ENCODE results near the gene COL19A1.

COL19A1 gene

DNA sequence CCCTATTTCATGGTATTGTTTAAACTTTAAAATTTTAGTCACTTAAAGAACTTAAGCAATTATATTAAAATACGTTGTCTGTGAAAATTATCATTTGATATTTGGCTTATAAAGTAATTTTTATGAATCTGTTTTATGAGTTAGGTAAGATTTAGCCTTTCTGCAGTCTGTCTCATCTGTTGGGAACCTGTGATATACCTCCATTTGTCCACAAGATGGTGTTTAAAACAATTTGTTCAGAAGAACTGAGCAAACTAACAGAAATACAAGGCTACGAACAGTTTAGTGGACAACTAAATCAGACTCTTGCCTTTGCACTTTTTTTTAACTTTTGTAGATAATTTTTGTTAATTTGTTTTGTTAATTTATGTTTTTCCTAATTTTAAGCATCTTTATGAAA, 344.1 kb downstream of the COL19A1 start:
- H3K27me3 ChIP-seq (ENCODE audit: insufficient read depth, low read length): no peaks in the 10 kb centered on the region
- 91% methylated on average over 2 of the region's 2 CpGs for WGBS
- H3K4me1 ChIP-seq (ENCODE audit: insufficient read depth, low read length): no peaks in the 10 kb centered on the region
- no peak overlapping the region for H3K27ac ChIP-seq (ENCODE audit: low read depth, low read length)
- H3K9ac ChIP-seq (ENCODE audit: low read depth, low read length): no peak overlapping the region
- H3K9me3 ChIP-seq (ENCODE audit: insufficient read depth, low read depth, low read length): no peaks in the 10 kb centered on the region
- no peak overlapping the region for H3K4me3 ChIP-seq (ENCODE audit: low read length)
- H3K36me3 ChIP-seq (ENCODE audit: insufficient read depth, low read length): no peaks in the 10 kb centered on the region

DNA sequence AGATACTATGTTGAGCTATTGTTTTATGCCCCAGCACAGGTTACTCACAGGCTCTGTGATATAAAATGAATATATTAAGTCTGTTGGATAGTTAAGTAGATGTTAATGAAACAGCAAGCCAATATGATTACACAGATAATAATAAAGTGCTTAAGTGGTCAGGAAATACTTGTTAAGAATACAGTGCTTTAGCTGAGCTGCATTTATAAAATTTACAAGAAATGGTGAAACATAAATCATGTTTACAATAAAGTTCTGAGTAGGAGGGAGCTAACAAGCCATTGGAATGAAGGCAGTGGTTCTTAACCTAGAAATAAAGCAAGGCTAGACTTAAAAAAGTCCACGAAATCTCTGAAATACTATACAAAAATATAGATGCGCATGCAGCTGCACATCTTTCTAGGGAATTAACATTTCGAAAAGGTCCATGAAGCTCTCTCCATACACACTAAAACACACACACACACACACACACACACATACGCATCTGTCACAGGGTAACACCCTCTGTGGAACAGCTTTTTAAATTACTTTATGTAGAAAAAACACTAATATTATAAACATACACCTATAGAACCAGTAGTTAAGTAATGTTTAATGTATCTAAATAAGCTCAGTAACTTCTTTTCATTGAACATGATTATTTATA, 349.2 kb downstream of the COL19A1 start:
- WGBS: 87% methylated on average over 4 of the region's 4 CpGs
- no peaks in the 10 kb centered on the region for H3K27me3 ChIP-seq (ENCODE audit: insufficient read depth, low read length)
- H3K9me3 ChIP-seq (ENCODE audit: insufficient read depth, low read depth, low read length): no peaks in the 10 kb centered on the region
- no peak overlapping the region for H3K9ac ChIP-seq (ENCODE audit: low read depth, low read length)
- no peaks in the 10 kb centered on the region for H3K36me3 ChIP-seq (ENCODE audit: insufficient read depth, low read length)
- no peaks in the 10 kb centered on the region for H3K4me1 ChIP-seq (ENCODE audit: insufficient read depth, low read length)
- no peak overlapping the region for H3K27ac ChIP-seq (ENCODE audit: low read depth, low read length)
- H3K4me3 ChIP-seq (ENCODE audit: low read length): no peak overlapping the region

DNA sequence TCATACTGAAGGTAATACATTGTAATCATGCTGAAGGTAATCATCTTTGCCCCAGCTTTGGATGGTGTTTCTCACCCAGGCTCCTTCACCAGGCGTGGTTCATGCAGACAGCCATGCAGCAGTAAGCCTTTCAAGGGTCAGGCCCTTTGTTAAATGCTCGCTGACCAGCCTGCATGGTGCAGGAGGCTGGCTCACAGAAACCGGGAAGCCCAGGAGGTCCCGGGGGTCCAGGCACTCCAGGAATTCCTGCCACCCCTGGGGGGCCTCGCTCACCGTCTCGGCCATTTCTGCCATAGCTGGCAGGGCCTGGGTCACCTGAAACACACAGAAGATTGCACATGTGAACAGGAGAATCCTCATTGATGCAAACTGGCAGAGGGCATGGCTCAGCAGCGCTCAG, 350.4 kb downstream of the COL19A1 start:
- Histone ChIP-seq H3K9ac (ENCODE audit: low read depth, low read length) (no peak overlapping the region), H3K27ac (ENCODE audit: low read depth, low read length) (no peak overlapping the region), H3K9me3 (ENCODE audit: insufficient read depth, low read depth, low read length) (no peaks in the 10 kb centered on the region), H3K4me1 (ENCODE audit: insufficient read depth, low read length) (no peaks in the 10 kb centered on the region), H3K4me3 (ENCODE audit: low read length) (no peak overlapping the region), H3K36me3 (ENCODE audit: insufficient read depth, low read length) (no peaks in the 10 kb centered on the region), H3K27me3 (ENCODE audit: insufficient read depth, low read length) (no peaks in the 10 kb centered on the region)
- WGBS: 69% methylated on average over 8 of the region's 8 CpGs

DNA sequence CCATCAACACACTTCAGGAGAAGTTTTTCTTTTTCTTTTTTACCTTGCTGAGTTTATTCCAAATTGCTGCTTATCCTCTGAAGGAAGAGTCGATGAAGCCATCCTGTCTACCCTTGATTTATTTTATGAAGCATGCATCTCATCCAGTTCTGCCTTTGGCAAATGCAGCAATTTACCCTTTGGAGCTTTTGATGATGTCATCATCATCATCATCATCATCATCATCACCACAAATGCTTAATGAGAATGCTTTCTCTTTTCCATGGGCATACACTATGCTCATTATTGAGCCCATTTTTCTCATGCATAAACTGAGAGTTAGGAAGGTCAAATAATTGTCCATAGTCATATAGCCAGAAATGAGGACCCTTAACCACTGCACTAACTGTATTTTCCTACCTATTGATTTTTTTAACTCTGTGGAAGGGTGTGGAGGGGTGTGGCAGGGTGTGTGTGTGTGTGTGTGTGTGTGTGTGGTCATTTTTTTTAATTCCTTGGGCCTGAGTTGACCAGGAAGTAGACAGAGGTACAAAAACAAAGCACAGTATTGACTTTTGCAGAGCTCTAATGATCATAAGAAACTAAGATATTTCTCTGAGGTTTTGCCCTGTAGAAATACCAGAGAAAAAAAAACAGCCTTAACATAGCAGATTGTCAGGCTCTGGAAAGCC, 353.7 kb downstream of the COL19A1 start:
- no peak overlapping the region for H3K9ac ChIP-seq (ENCODE audit: low read depth, low read length)
- H3K27me3 ChIP-seq (ENCODE audit: insufficient read depth, low read length): no peaks in the 10 kb centered on the region
- H3K27ac ChIP-seq (ENCODE audit: low read depth, low read length): no peak overlapping the region
- no peaks in the 10 kb centered on the region for H3K9me3 ChIP-seq (ENCODE audit: insufficient read depth, low read depth, low read length)
- no peak overlapping the region for H3K4me3 ChIP-seq (ENCODE audit: low read length)
- no peaks in the 10 kb centered on the region for H3K36me3 ChIP-seq (ENCODE audit: insufficient read depth, low read length)
- no peaks in the 10 kb centered on the region for H3K4me1 ChIP-seq (ENCODE audit: insufficient read depth, low read length)
- 88% methylated on average over 1 of the region's 1 CpG for WGBS

DNA sequence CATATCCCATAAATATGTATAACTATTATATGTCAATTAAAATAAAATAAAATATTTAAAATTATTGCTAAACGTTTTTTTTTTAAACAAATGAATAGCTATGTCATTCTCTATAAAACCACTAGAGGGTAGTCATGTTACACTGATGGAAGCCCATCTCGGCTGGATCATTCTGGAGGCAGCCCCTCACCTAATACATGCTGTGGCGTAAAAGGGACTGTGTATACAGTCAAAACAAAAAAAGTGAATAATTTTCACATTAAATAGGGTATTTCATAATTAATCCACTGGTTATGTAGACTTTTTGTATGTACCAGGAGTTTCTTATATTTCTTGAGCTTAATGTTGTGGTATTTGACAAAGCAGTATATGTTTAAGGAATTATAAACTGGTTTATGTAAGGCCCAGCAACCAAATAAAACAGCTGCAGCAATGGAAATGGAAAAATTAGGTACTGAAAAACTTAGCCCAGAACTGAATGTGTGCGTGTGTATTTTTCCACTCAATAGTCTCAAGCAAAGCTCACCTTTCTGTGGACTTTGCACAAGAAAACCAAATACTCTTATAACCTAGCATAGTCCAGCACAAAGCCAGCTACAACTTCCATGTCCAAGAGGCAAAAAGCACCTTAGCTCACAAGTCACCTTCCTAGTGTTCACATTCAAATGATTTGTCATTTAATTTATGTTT, 354.8 kb downstream of the COL19A1 start:
- no peak overlapping the region for H3K27ac ChIP-seq (ENCODE audit: low read depth, low read length)

DNA sequence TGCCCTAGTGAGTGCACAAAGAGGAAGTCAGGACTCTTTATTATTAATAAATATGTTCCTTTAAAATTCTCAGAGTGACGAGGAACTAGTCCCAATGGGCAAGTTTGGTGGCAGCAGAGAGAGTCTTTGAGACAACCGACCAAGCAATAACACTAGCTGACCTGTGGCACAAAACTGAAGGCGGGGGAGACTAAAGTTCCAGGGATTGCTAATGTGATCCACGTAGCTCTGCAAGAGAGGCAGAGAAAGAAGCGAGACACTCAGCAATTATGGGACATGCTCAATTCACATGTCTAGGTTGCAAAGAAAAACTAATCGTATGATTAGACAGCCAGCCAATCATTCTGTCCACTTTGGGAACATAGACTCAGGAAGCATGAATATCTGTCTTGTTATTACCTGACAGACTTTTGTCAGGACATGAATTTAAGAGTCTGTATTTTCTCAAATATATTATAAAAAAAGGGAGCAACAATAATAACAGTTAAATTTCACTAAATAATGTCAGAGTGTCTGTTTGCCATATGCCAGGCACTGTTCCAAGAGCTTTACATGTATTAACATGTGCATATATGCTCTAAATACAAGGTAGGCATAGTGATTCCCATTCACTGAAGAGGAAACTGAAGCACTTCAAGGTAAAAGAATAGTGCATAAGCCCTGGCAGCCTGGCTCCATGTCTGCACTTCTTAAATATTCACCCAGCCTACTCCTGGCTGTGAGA, 355.5 kb downstream of the COL19A1 start:
- Histone ChIP-seq H3K9me3 (ENCODE audit: insufficient read depth, low read depth, low read length) (no peaks in the 10 kb centered on the region), H3K36me3 (ENCODE audit: insufficient read depth, low read length) (no peaks in the 10 kb centered on the region), H3K4me3 (ENCODE audit: low read length) (no peak overlapping the region), H3K4me1 (ENCODE audit: insufficient read depth, low read length) (no peaks in the 10 kb centered on the region), H3K27ac (ENCODE audit: low read depth, low read length) (no peak overlapping the region), H3K27me3 (ENCODE audit: insufficient read depth, low read length) (no peaks in the 10 kb centered on the region), H3K9ac (ENCODE audit: low read depth, low read length) (no peak overlapping the region)
- WGBS: 93% methylated on average over 6 of the region's 6 CpGs

More for the DNA sequence above, 354.8 kb downstream of the COL19A1 start:
- WGBS: 50% methylated on average over 2 of the region's 4 CpGs
- Histone ChIP-seq H3K4me3 (ENCODE audit: low read length) (no peak overlapping the region), H3K27me3 (ENCODE audit: insufficient read depth, low read length) (no peaks in the 10 kb centered on the region), H3K9me3 (ENCODE audit: insufficient read depth, low read depth, low read length) (no peaks in the 10 kb centered on the region), H3K9ac (ENCODE audit: low read depth, low read length) (no peak overlapping the region), H3K4me1 (ENCODE audit: insufficient read depth, low read length) (no peaks in the 10 kb centered on the region), H3K36me3 (ENCODE audit: insufficient read depth, low read length) (no peaks in the 10 kb centered on the region)

DNA sequence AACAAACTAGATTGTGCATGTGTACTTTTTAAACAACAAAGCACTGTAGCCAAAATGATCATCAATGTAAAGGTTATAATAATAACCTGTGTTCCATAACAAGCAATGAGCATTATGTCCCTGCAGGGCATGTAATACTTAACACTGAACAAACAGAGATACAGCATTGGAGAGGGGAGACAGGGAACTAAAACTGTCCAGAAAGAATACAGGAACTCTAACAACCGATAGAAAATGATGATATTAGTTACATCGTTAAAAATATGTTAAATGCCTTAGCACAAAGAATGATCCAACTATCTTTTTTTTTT, 356.0 kb downstream of the COL19A1 start:
- Histone ChIP-seq H3K27me3 (ENCODE audit: insufficient read depth, low read length) (no peaks in the 10 kb centered on the region), H3K4me3 (ENCODE audit: low read length) (no peak overlapping the region), H3K4me1 (ENCODE audit: insufficient read depth, low read length) (no peaks in the 10 kb centered on the region), H3K9me3 (ENCODE audit: insufficient read depth, low read depth, low read length) (no peaks in the 10 kb centered on the region), H3K9ac (ENCODE audit: low read depth, low read length) (no peak overlapping the region), H3K27ac (ENCODE audit: low read depth, low read length) (no peak overlapping the region), H3K36me3 (ENCODE audit: insufficient read depth, low read length) (no peaks in the 10 kb centered on the region)
- no CpG with 5 or more reads among the region's 2 CpGs for WGBS

DNA sequence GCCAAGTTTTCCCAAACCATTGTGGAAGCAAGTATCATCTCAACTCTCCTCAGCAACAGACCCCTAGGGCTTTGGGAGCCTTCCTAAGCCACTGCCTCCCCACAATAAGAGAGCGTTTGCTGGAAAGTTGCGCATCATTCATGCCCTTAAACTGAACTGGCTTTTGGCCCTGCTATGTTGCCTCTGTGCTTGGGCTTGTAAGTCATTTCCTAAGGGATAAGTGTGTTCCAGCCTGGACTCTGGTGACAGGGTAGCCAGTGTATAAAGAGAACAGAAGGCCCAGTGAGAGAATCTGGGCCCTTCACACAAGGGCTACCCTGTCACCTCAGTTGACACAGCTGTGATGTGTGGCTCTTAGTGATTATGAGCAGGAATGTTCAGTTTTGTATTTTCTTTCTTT, 358.7 kb downstream of the COL19A1 start:
- H3K36me3 ChIP-seq (ENCODE audit: insufficient read depth, low read length): no peaks in the 10 kb centered on the region
- H3K9ac ChIP-seq (ENCODE audit: low read depth, low read length): no peak overlapping the region
- peaks cover 4% of the 10 kb centered on the region; the same call in 1 of the 2 replicates for H3K4me1 ChIP-seq (ENCODE audit: insufficient read depth, low read length)
- H3K27me3 ChIP-seq (ENCODE audit: insufficient read depth, low read length): no peaks in the 10 kb centered on the region
- WGBS: 94% methylated on average over 2 of the region's 2 CpGs
- H3K9me3 ChIP-seq (ENCODE audit: insufficient read depth, low read depth, low read length): no peaks in the 10 kb centered on the region
- no peak overlapping the region for H3K27ac ChIP-seq (ENCODE audit: low read depth, low read length)
- H3K4me3 ChIP-seq (ENCODE audit: low read length): no peak overlapping the region

DNA sequence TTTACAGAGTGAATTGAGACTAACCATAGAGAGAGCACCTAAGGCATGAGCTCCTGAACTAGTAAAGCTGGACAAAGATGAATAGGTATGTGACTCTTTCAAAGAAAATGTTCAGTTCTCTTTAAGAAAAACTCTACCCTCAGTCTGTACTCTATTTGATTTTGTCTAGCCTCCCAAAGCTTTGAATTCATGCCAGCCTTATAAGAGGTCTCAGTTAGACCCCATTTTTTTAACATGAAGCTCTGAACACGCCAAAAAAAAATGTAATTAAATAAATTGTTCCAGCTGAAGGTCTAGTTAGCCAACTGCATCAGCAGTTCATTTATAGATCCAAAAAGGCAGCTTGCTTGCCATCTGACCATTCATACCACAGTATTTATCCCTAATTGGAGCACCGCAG, 365.0 kb downstream of the COL19A1 start:
- Histone ChIP-seq H3K27me3 (ENCODE audit: insufficient read depth, low read length) (no peaks in the 10 kb centered on the region), H3K27ac (ENCODE audit: low read depth, low read length) (no peak overlapping the region), H3K9me3 (ENCODE audit: insufficient read depth, low read depth, low read length) (no peaks in the 10 kb centered on the region), H3K4me3 (ENCODE audit: low read length) (no peak overlapping the region), H3K9ac (ENCODE audit: low read depth, low read length) (no peak overlapping the region), H3K36me3 (ENCODE audit: insufficient read depth, low read length) (no peaks in the 10 kb centered on the region), H3K4me1 (ENCODE audit: insufficient read depth, low read length) (peaks cover 4% of the 10 kb centered on the region; the same call in 1 of the 2 replicates)
- WGBS: 94% methylated on average over 2 of the region's 2 CpGs

DNA sequence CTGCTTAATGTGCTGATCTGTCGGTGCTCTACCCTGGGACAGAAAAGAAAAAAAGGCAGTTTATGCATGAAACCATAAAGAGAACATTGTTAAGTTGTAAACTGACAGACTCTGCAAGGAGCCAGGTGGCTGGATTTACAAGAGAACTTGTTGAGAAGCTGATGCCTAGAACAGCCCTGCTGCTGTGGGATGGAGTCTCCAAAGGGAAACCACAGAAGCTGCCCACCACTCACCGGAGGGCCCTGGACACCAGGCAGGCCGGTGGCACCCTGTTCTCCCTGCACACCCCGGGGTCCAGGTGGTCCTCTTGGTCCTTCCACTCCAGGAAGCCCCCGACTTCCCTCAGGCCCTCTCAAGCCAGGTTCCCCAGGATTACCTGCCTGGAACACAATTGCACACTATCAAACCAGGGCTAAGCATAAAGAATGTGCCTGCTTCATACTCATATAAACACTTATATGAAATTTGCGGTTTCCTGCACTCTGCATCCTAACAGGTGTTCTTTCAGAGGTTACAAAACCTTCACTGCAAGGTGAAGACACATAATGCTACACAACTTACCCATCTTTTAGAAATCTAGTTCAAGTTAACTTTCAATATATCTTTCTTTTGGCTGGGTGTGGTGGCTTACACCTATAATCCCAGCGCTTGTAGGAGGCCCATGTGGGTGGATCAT, 368.3 kb downstream of the COL19A1 start:
- H3K4me1 ChIP-seq (ENCODE audit: insufficient read depth, low read length): no peaks in the 10 kb centered on the region
- H3K9ac ChIP-seq (ENCODE audit: low read depth, low read length): no peak overlapping the region
- H3K4me3 ChIP-seq (ENCODE audit: low read length): no peak overlapping the region
- H3K9me3 ChIP-seq (ENCODE audit: insufficient read depth, low read depth, low read length): no peaks in the 10 kb centered on the region
- H3K36me3 ChIP-seq (ENCODE audit: insufficient read depth, low read length): no peaks in the 10 kb centered on the region
- H3K27me3 ChIP-seq (ENCODE audit: insufficient read depth, low read length): no peaks in the 10 kb centered on the region
- no peak overlapping the region for H3K27ac ChIP-seq (ENCODE audit: low read depth, low read length)
- WGBS: 92% methylated on average over 7 of the region's 7 CpGs

DNA sequence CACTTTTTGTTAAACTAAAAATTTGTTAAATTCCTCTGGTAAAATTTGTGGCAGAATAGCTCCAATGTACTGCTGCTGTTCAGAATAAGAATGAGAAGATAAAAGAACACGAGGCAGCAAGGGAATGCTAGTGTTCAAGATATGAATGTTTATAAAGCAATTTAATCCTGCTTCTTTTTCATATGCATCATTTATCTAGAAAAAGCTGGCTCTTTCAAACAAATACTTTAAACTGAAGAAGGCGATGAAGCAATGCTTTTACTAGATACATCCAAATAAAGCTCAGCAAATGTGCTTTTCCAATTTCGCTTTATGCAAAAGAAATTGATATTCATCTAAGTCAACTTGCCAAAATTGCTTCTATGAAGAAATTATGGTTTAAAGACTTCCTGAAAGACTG, 370.0 kb downstream of the COL19A1 start:
- no peaks in the 10 kb centered on the region for H3K9me3 ChIP-seq (ENCODE audit: insufficient read depth, low read depth, low read length)
- WGBS: 93% methylated on average over 3 of the region's 3 CpGs
- no peak overlapping the region for H3K27ac ChIP-seq (ENCODE audit: low read depth, low read length)
- no peaks in the 10 kb centered on the region for H3K4me1 ChIP-seq (ENCODE audit: insufficient read depth, low read length)
- H3K9ac ChIP-seq (ENCODE audit: low read depth, low read length): no peak overlapping the region
- no peaks in the 10 kb centered on the region for H3K27me3 ChIP-seq (ENCODE audit: insufficient read depth, low read length)
- no peak overlapping the region for H3K4me3 ChIP-seq (ENCODE audit: low read length)
- H3K36me3 ChIP-seq (ENCODE audit: insufficient read depth, low read length): no peaks in the 10 kb centered on the region
